Activated T-helper 17 cell treated with anti-CD3 and anti-CD28 coated beads, Interleukin-2, amount 50 U/mL, for 72 hours (primary cell): ENCODE results near the gene CDA. TPM values are rescaled to one million over a fixed set of nuclear protein-coding genes. Genes with fewer than 3 reads are reported as not detected.
A peak's percentile ranks its signal among the peaks of the same experiment; 100 is the strongest.

Experiments
- ATAC-seq: fragments of 150-1000 bp; cut with Tn5 transposase; replicated peaks from 2 replicates; pipeline ENCODE4 v1.10.0; 2021; ENCODE audit warnings: mild to moderate bottlenecking, moderate library complexity
- H3K27ac Mint-ChIP-seq: one replicate; pipeline ENCODE4 v1.8.0; 2022; ENCODE audit warnings: mixed read lengths
- H3K27me3 Mint-ChIP-seq: one replicate; pipeline ENCODE4 v1.8.0; 2022; ENCODE audit warnings: mixed read lengths
- H3K36me3 Mint-ChIP-seq: one replicate; pipeline ENCODE4 v1.8.0; 2022; ENCODE audit warnings: low read depth, mild to moderate bottlenecking, mixed read lengths
- H3K4me1 Mint-ChIP-seq: one replicate; pipeline ENCODE4 v1.8.0; 2022; ENCODE audit warnings: mixed read lengths
- H3K4me3 Mint-ChIP-seq: one replicate; pipeline ENCODE4 v1.8.0; 2022; ENCODE audit warnings: mild to moderate bottlenecking, mixed read lengths
- H3K9me3 Mint-ChIP-seq: one replicate; pipeline ENCODE4 v1.8.0; 2022; ENCODE audit warnings: mixed read lengths
- total RNA-seq, 2 donors: library from RNA; stranded (reverse); gene quantifications; one replicate each; pipeline ENCODE4 v1.2.3, GENCODE V29; 2022

The CDA gene
- total RNA-seq, 2 donors from 2014 or later = not detected

- Mint-ChIP-seq H3K27me3 (no peaks in the 10 kb centered on the region), H3K9me3 (no peaks in the 10 kb centered on the region), H3K4me3 (no peak overlapping the region), H3K27ac (no peak overlapping the region), H3K4me1 (no peaks in the 10 kb centered on the region), H3K36me3 (peaks cover 8% of the 10 kb centered on the region)
- no peak for ATAC-seq
Observed at GRCh38 chr1:20641975-20642374, 53.1 kb downstream of the CDA start.

- ATAC-seq = no peak
- Mint-ChIP-seq H3K27me3 (no peaks in the 10 kb centered on the region), H3K9me3 (no peaks in the 10 kb centered on the region), H3K27ac (no peak overlapping the region), H3K36me3 (peaks cover 14% of the 10 kb centered on the region), H3K4me3 (no peak overlapping the region), H3K4me1 (no peaks in the 10 kb centered on the region)
Observed at GRCh38 chr1:20643080-20643479, 54.2 kb downstream of the CDA start.

GRCh38 chr1:20644416-20644815 is 55.5 kb downstream of the CDA start:
- no peak overlapping the region for H3K27ac Mint-ChIP-seq
- no peaks in the 10 kb centered on the region for H3K4me1 Mint-ChIP-seq

GRCh38 chr1:20645414-20645813 is 56.5 kb downstream of the CDA start:
- H3K9me3 Mint-ChIP-seq = no peaks in the 10 kb centered on the region
- ATAC-seq = no peak
- H3K27ac Mint-ChIP-seq = no peak overlapping the region
- no peaks in the 10 kb centered on the region for H3K27me3 Mint-ChIP-seq
- no peak overlapping the region for H3K4me3 Mint-ChIP-seq
- H3K36me3 Mint-ChIP-seq = peaks cover 29% of the 10 kb centered on the region
- no peaks in the 10 kb centered on the region for H3K4me1 Mint-ChIP-seq

More at GRCh38 chr1:20644416-20644815, 55.5 kb downstream of the CDA start:
- Mint-ChIP-seq H3K4me3 (no peak overlapping the region), H3K36me3 (peaks cover 19% of the 10 kb centered on the region), H3K9me3 (no peaks in the 10 kb centered on the region), H3K27me3 (no peaks in the 10 kb centered on the region)
- ATAC-seq = no peak

- no peaks in the 10 kb centered on the region for H3K4me1 Mint-ChIP-seq
- H3K4me3 Mint-ChIP-seq = no peak overlapping the region
- ATAC-seq = no peak
- no peak overlapping the region for H3K27ac Mint-ChIP-seq
- no peaks in the 10 kb centered on the region for H3K9me3 Mint-ChIP-seq
- H3K27me3 Mint-ChIP-seq = no peaks in the 10 kb centered on the region
- H3K36me3 Mint-ChIP-seq = peaks cover 59% of the 10 kb centered on the region
Observed at GRCh38 chr1:20648438-20648837, 59.5 kb downstream of the CDA start.

- no peaks in the 10 kb centered on the region for H3K4me1 Mint-ChIP-seq
- peak overlapping the region; percentile 38 for H3K27ac Mint-ChIP-seq
- no peak overlapping the region for H3K4me3 Mint-ChIP-seq
- ATAC-seq = no peak
- no peaks in the 10 kb centered on the region for H3K9me3 Mint-ChIP-seq
- no peaks in the 10 kb centered on the region for H3K27me3 Mint-ChIP-seq
- peaks cover 64% of the 10 kb centered on the region for H3K36me3 Mint-ChIP-seq
Observed at GRCh38 chr1:20648946-20649345, 60.0 kb downstream of the CDA start.

- no peak overlapping the region for H3K4me3 Mint-ChIP-seq
- H3K36me3 Mint-ChIP-seq = peaks cover 97% of the 10 kb centered on the region
- no peak overlapping the region for H3K27ac Mint-ChIP-seq
- H3K9me3 Mint-ChIP-seq = no peaks in the 10 kb centered on the region
- H3K27me3 Mint-ChIP-seq = no peaks in the 10 kb centered on the region
- no peak for ATAC-seq
- no peaks in the 10 kb centered on the region for H3K4me1 Mint-ChIP-seq
Observed at GRCh38 chr1:20652300-20652699, 63.4 kb downstream of the CDA start.

GRCh38 chr1:20654104-20654690 is 65.3 kb downstream of the CDA start:
- Mint-ChIP-seq H3K4me3 (no peak overlapping the region), H3K36me3 (peaks cover 100% of the 10 kb centered on the region), H3K27me3 (no peaks in the 10 kb centered on the region), H3K27ac (no peak overlapping the region), H3K4me1 (peaks cover 3% of the 10 kb centered on the region), H3K9me3 (no peaks in the 10 kb centered on the region)
- no peak for ATAC-seq

- no peaks in the 10 kb centered on the region for H3K27me3 Mint-ChIP-seq
- no peak for ATAC-seq
- peaks cover 18% of the 10 kb centered on the region for H3K4me1 Mint-ChIP-seq
- H3K4me3 Mint-ChIP-seq = no peak overlapping the region
- peak overlapping the region; percentile 91 for H3K27ac Mint-ChIP-seq
- no peaks in the 10 kb centered on the region for H3K9me3 Mint-ChIP-seq
- peaks cover 94% of the 10 kb centered on the region for H3K36me3 Mint-ChIP-seq
Observed at GRCh38 chr1:20657024-20657423, 68.1 kb downstream of the CDA start.

GRCh38 chr1:20658166-20658915 is 69.4 kb downstream of the CDA start:
- peaks cover 26% of the 10 kb centered on the region for H3K4me1 Mint-ChIP-seq
- no peak for ATAC-seq
- H3K36me3 Mint-ChIP-seq = peaks cover 81% of the 10 kb centered on the region
- no peaks in the 10 kb centered on the region for H3K9me3 Mint-ChIP-seq
- H3K27me3 Mint-ChIP-seq = no peaks in the 10 kb centered on the region
- peak overlapping the region; percentile 91 for H3K27ac Mint-ChIP-seq
- H3K4me3 Mint-ChIP-seq = peak overlapping the region; percentile 94

GRCh38 chr1:20660363-20660762 is 71.5 kb downstream of the CDA start:
- ATAC-seq = no peak
- peaks cover 60% of the 10 kb centered on the region for H3K36me3 Mint-ChIP-seq

GRCh38 chr1:20660847-20661206 is 71.9 kb downstream of the CDA start:
- peak overlapping the region; percentile 94 for H3K4me3 Mint-ChIP-seq
- peak; percentile 0 for ATAC-seq
- peaks cover 56% of the 10 kb centered on the region for H3K36me3 Mint-ChIP-seq
- no peaks in the 10 kb centered on the region for H3K27me3 Mint-ChIP-seq
- peaks cover 26% of the 10 kb centered on the region for H3K4me1 Mint-ChIP-seq
- no peaks in the 10 kb centered on the region for H3K9me3 Mint-ChIP-seq
- H3K27ac Mint-ChIP-seq = peak overlapping the region; percentile 91

More at GRCh38 chr1:20660363-20660762, 71.5 kb downstream of the CDA start:
- H3K4me1 Mint-ChIP-seq = peaks cover 26% of the 10 kb centered on the region
- H3K27ac Mint-ChIP-seq = peak overlapping the region; percentile 91
- H3K27me3 Mint-ChIP-seq = no peaks in the 10 kb centered on the region
- peak overlapping the region; percentile 94 for H3K4me3 Mint-ChIP-seq
- H3K9me3 Mint-ChIP-seq = no peaks in the 10 kb centered on the region

- peaks cover 26% of the 10 kb centered on the region for H3K4me1 Mint-ChIP-seq
Observed at GRCh38 chr1:20661207-20662109, 72.6 kb downstream of the CDA start, which contains the start of gene DDOST. TSS of gene DDOST (minus strand) at chr1:20661369. CDS start at chr1:20661350, 19 bp downstream.

GRCh38 chr1:20662110-20662475 is 73.2 kb downstream of the CDA start:
- Mint-ChIP-seq H3K9me3 (peaks cover 3% of the 10 kb centered on the region), H3K27me3 (no peaks in the 10 kb centered on the region), H3K4me1 (peaks cover 32% of the 10 kb centered on the region), H3K27ac (peak overlapping the region; percentile 91), H3K36me3 (peaks cover 43% of the 10 kb centered on the region), H3K4me3 (peak overlapping the region; percentile 94)
- ATAC-seq = no peak

More at GRCh38 chr1:20661207-20662109, 72.6 kb downstream of the CDA start, which contains the start of gene DDOST:
- Mint-ChIP-seq H3K9me3 (no peaks in the 10 kb centered on the region), H3K4me3 (peak within 1 kb of the TSS; percentile 94), H3K27me3 (no peaks in the 10 kb centered on the region), H3K27ac (peak within 1 kb of the TSS; percentile 91), H3K36me3 (peaks cover 49% of the 10 kb centered on the region)
- ATAC-seq = peak; percentile 98
